Activated T-cell treated with anti-CD3 and anti-CD28 coated beads for 4 hours (primary cell): Measurements from ENCODE around the gene TXNDC17.
"Not testable (repeated sequence)": the region's sequence is repeated elsewhere in the genome, so short reads cannot be mapped to it uniquely, and the experiment has no call there.

Experiments used
- DNase-seq: peaks from one replicate; pipeline ENCODE4 v3.0.0-alpha.2; 2020

Gene TXNDC17

GRCh38 chr17:6637458-6637840 is 3.4 kb upstream of the TXNDC17 start:
- no peak for DNase-seq

DNA sequence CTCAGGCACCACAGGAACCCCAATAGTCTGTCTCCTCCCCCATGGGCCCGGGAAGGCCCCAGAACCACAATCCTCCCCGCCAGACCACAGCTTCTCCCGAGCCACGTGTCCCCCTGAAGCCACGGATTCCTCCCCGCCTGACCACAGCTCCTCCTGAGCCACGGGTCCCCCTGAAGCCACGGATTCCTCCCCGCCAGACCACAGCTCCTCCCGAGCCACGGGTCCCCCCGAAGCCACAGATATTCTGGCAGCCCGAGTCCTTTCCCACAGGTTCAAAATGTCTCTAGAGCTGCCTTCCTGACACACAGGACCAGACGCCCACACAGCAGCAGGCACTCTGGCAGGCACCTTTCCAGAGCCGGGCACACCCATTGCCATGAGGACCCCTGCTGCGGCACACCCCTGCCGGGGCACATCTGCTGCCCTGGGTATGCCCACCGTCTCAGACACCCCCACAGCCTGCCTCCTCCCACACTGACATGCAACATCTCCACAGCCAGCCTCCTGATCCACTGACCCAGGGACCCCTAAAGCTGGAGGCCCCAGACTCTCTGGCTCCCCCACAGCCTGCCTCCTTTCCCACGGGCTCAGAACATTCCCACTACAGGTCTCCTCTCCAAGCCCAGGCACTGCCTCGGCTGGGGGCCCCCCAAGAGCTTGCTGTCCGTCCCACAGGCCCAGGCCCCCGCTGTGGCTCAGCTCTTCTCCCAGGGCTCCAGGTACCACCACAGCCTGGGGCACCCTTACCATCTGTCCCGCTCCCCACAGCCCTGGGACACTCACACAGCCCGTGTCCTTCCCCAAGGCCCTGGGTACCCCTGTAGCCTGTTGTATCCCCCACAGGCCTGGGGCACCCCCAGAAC is 2.6 kb upstream of the TXNDC17 start:
- DNase-seq, result no peak

DNA sequence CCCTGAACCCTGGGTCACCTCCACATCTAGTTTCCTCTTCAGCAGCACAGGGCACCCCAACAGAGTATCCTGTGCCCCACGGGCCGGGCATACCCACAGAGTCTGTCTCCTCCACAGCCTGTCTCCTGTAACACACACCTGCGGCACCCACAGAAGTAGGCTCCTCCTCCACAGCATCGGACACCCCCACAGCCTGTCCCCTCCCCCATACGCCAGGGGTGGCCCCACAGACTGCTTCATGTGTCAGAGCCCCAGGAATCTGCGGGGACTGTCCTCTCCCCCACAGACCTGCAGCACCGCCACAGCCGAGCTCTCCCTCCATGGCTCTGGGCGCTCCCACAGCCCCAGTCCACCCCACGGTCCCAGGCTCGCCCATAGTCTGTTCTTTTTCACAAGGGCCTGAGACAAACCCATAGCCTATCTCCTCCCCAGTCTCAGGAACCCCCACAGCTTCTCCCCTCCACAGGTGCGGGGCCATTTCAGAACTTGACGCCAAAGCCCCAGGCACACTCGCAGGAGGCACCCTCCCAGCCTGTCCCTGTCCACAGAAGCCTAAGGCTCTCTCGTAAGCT is 1.8 kb upstream of the TXNDC17 start:
- no peak for DNase-seq

GRCh38 chr17:6639586-6640535 is 999 bp upstream of the TXNDC17 start:
- DNase-seq, result no peak

DNA sequence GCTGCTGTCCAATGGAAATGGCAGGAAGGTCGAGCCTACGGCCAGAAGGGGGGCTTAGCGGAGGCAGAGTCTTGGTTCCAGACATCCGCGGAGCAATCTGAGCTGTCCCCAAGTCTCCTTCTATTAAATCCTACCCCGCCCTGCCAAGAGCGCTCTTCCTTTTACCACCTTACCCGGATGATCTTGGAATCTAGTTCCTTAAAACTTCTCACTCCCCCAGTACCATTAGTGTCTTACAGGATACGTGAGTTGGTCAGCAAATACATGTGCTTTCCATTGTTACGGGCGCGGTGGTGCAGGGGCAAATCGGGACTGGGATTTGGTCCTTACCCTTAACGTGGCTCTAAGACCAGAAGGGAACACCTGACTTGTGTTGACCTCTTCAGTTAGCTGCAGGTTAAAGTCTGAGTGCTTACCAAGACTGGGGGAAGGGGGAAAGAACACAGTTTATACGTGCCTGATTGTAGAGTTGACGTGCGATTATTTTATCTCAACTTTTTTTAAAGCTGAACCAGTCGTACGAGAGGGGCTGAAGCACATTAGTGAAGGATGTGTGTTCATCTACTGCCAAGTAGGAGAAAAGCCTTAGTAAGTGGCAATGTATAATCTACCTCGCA is 495 bp downstream of the TXNDC17 start:
- no peak for DNase-seq

- DNase-seq, result no peak
Observed at GRCh38 chr17:6642592-6642991, 1.7 kb downstream of the TXNDC17 start.

- DNase-seq, result no peak
Observed at GRCh38 chr17:6643451-6644125, 2.7 kb downstream of the TXNDC17 start.

- no peak for DNase-seq
Observed at GRCh38 chr17:6648181-6648580, 7.3 kb downstream of the TXNDC17 start.

DNA sequence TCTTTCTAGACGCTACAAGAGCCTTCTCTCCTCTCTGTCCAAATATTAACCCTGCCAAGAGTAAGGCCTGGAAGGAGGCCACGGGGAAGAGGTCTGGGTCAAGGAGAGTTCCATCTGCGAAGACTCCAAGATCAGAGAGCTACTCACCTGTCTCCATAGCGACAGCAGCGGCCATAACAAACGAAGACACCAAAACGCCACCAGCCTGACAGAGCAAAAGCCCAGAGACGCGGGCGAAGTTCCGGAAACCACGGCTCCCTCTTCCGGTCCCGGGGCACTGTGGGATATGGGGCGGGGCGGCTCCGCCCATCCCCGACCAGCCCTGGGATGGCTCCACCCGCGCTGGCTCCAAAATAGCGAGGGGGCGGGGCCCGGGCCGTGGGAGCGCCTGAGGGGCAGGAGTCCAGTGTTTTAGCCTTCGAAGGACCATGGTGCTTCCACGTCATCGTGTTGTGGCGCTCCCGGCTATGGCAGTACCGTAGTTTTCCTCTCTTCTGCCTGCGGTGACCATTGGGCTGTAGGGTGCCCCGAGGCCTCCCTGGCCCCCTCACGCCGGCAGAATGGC is 10.6 kb downstream of the TXNDC17 start, which contains the start of the genes C17orf100 and MED31:
Gene C17orf100 (plus strand): TSS at position 409 of the 565 bp plus-strand sequence. CDS start 152 bp downstream, at position 561.
Gene MED31 (minus strand): TSS at position 252 of the 565 bp plus-strand sequence. CDS start 77 bp downstream, at position 175.
- DNase-seq, result peak; percentile 91

GRCh38 chr17:6651919-6652452 is 11.1 kb downstream of the TXNDC17 start:
- DNase-seq, result no peak

GRCh38 chr17:6654841-6655731 is 14.2 kb downstream of the TXNDC17 start:
- no peak for DNase-seq

DNA sequence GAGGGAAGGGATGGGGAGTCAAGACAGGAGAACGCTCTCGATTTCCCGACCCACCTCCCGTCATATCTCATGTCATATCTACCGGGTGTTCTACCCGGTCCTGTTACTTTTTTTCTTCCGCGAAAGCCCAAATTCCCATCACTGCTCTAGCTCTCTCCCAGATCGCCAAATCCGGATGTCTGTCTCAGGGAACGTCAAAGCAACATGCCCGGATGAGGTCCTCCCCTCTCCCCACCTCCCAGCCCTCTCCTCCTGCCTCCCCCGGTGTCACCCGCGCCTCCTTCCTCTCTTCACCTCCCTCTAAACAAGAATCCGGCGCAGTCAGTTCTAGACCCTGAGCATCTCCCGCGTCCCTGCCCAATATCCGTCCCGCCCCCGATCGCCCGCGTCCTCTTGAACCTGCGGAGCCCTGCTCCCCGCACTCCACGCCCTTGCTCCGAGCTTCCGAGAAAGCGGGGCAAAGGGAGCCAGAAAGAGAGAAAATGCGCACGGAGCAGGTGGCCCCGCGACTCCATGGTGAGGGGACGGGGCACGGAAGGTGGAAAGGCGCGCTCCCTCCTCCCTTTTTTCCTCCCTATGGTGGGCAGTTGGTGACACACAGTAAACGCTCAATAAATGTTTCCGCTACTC is 15.0 kb downstream of the TXNDC17 start:
- DNase-seq, result not testable (repeated sequence)

GRCh38 chr17:6656797-6657632 is 16.2 kb downstream of the TXNDC17 start:
- DNase-seq, result not testable (repeated sequence)

- DNase-seq, result no peak
Observed at GRCh38 chr17:6657633-6658287, 16.9 kb downstream of the TXNDC17 start.

DNA sequence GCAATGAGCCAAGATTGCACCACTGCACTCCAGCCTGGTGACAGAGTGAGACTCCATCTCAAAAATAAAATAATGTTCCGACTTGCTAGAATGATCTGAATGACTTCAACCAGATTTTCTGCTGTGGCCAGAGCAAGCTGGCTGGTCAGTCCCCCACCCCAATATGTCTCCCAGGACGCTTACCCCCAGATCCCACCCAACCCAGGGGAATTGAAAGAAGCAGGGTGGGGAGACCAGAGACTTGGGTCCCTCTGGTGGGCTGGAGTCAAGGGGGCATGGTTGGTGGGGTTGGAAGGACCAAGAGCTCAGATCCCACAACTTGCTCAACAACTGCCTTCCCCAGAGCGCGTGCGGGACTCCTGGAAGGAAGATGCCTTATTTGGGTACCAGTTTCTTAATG is 17.6 kb downstream of the TXNDC17 start:
- DNase-seq, result not testable (repeated sequence)

DNA sequence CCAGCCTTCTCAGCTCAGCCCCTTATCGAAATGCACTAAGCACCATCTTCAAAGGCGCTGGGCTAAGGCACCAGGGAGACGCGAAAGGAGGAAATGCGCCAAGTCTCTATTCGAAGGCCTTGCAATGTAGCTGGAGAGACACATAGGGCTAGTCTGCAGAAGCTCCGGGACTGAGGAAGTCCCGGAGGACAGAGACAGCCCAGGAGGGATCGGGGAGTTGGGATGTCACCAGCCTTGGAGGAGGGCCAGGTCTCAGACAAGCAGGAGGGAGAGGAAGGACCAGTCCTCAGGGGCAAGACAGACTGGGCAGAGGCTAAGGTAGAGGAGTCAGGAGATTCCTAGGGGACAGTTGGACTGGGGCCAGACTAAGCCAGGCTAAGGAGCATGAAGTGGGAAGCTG is 19.2 kb downstream of the TXNDC17 start:
- DNase-seq, result no peak

DNA sequence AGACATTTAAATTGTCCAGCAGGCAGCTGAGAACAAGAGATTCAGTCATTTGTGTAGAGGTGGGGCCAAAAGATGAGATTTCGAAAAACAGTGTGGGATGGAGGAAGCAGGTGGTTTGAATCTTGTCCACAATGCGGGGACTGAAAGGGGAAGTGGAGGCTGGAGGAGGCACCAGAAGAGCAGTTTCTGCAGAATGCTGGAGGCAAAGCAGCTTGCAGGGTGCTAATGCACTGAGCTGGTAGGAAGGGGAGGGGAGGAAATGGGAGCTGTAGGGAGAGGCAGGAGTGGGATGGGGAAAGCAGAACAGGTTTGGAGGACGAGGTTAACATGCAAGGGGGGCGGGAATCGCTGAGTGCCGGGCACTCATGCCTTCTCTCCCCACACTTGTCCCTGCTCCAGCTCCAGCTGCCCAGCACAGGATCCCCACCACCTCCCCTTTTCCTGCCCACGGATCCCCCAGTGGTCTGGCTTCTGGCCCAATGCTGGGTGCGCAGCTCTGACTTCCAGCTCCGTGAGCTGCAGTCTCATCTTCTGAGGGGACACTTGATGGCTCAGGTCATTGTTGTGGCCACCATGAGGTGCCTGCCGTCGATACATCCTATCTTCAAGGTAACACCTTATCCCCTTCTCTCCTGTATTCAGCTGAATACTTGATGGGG is 20.1 kb downstream of the TXNDC17 start:
- DNase-seq, result no peak

DNA sequence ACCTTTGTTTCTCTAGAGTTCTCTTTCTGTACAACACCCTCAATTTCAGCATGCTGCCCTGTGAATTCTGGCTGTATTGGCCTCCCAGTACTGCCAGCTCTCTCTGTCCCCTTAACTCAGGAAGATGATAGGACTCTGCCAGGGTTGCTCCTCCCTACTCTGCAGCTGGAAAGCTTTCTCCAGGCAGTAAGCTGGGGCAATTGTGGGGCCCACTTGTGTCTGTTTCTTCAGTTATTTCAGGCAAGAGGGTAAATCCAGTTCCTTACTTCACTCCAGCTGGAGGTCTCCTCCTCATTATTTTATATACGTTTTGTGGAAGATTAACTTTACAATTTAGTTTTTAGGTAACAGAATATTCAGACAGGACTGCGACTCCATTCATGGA is 20.6 kb downstream of the TXNDC17 start:
- no peak for DNase-seq
